ENCODE measurements around the gene MICALL1. TPM values are rescaled to one million over a fixed set of nuclear protein-coding genes. Genes with fewer than 3 reads are reported as not detected.

The MICALL1 gene
- total RNA-seq, 1 donor from 2014 or later: 48.2 TPM

DNA sequence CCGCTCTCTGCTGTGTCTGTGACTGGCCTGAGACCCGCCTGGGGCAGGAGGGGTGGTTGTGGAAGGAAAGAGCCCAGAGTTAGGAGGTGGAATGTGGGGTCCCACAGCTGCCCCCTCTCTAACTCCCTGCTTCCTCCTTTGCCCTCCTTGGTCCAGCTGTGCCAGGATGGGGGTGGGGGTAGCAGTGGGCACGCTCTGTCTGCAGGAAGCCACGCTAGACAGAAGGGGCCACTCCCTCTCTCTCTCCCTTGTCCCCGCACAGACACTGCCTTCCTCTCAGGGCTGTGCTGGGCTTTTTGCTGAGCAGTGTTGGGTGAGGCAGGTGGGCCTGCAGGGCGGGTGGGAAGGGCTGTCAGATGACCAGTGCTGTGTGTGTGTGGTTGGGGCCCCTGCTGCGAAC, 80.3 kb downstream of the MICALL1 start:
- no peak for DNase-seq (ENCODE audit: low spot score in 2 of 2, unreplicated experiment in 2 of 2)
- H3K27me3 Mint-ChIP-seq (ENCODE audit: low read depth): peaks cover 38% of the 10 kb centered on the region
- peaks cover 3% of the 10 kb centered on the region for H3K4me1 Mint-ChIP-seq
- no peaks in the 10 kb centered on the region for H3K9me3 Mint-ChIP-seq
- H3K36me3 Mint-ChIP-seq: peaks cover 8% of the 10 kb centered on the region
- H3K27ac Mint-ChIP-seq: no peak overlapping the region
- H3K4me3 Mint-ChIP-seq: no peak overlapping the region
- TF ChIP-seq, protein P1, sequence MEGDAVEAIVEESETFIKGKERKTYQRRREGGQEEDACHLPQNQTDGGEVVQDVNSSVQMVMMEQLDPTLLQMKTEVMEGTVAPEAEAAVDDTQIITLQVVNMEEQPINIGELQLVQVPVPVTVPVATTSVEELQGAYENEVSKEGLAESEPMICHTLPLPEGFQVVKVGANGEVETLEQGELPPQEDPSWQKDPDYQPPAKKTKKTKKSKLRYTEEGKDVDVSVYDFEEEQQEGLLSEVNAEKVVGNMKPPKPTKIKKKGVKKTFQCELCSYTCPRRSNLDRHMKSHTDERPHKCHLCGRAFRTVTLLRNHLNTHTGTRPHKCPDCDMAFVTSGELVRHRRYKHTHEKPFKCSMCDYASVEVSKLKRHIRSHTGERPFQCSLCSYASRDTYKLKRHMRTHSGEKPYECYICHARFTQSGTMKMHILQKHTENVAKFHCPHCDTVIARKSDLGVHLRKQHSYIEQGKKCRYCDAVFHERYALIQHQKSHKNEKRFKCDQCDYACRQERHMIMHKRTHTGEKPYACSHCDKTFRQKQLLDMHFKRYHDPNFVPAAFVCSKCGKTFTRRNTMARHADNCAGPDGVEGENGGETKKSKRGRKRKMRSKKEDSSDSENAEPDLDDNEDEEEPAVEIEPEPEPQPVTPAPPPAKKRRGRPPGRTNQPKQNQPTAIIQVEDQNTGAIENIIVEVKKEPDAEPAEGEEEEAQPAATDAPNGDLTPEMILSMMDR (IDR thresholded peaks at IDR 0.05; ENCODE audit: unreplicated experiment): no peak

DNA sequence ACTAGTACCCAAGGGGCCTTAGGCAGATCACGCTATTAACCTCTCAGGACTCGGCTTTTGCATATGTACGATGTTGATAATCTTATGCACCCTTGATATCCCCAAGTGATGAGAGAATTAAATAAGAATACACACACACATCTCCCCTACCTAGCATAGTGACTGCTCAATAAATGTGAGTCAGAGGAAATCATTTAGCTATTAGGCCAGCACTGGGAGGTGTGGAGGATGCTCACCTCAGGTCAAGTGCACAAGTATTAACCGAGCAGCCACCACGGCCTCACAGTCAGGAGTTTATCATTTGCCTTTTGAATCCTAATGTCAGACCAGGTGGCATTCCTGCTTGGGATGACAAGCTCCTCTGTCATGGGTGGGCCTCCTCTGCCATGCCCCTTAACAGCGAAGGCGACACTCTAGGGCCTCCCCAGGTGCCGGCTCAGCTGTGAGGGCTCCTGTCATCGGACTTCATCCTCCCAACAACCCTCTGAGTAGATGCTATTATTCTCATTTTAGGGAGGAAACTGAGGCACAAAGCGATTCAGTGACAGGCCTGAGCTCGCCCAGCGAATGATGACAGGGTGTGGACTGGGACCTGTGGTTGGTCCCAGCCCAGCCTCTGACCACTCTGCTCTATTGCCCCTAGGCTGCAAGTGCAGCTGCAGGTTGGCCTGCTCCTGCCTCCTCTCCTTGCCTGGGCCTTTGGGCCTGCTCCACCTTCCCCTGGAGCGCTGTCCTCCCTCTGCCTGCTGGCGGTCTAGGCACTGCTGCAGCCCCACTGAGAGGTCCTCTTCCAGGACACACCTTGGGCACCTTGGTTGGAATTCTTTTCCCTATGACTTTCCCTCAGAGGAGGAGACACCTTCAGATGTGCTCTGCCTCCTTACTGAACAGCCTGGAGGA, 83.3 kb downstream of the MICALL1 start:
- no peak for DNase-seq (ENCODE audit: low spot score in 2 of 2, unreplicated experiment in 2 of 2)
- TF ChIP-seq, protein P1 (IDR thresholded peaks at IDR 0.05; ENCODE audit: unreplicated experiment): no peak
- Mint-ChIP-seq H3K27ac (no peak overlapping the region), H3K9me3 (no peaks in the 10 kb centered on the region), H3K4me1 (no peaks in the 10 kb centered on the region), H3K27me3 (ENCODE audit: low read depth) (peaks cover 11% of the 10 kb centered on the region), H3K36me3 (no peaks in the 10 kb centered on the region), H3K4me3 (no peak overlapping the region)

DNA sequence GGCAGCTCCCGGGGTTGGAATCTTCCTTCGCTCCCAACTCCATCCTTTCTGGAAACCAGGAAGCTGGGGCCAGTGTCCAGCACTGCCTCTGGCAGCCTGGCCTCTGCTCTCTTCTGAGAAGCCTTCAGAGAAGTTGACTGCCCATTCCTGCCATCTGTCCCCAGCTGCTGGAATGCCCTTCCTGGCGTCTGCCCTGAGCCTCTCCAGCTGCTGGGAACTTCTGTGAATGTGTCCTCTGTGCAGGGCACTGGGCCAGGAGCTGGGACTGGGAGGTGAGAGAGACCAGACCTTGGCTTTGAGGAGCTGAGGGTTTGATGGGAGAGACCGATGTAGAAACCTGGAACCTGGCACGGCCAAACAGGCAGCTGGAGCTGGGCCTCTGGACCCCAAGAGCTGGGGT, 84.2 kb downstream of the MICALL1 start:
- no peak for DNase-seq (ENCODE audit: low spot score in 2 of 2, unreplicated experiment in 2 of 2)
- TF ChIP-seq, protein P1 (IDR thresholded peaks at IDR 0.05; ENCODE audit: unreplicated experiment): no peak
- no peak overlapping the region for H3K4me3 Mint-ChIP-seq
- H3K4me1 Mint-ChIP-seq: no peaks in the 10 kb centered on the region
- peaks cover 3% of the 10 kb centered on the region for H3K27me3 Mint-ChIP-seq (ENCODE audit: low read depth)
- no peak overlapping the region for H3K27ac Mint-ChIP-seq
- H3K9me3 Mint-ChIP-seq: no peaks in the 10 kb centered on the region
- H3K36me3 Mint-ChIP-seq: no peaks in the 10 kb centered on the region

DNA sequence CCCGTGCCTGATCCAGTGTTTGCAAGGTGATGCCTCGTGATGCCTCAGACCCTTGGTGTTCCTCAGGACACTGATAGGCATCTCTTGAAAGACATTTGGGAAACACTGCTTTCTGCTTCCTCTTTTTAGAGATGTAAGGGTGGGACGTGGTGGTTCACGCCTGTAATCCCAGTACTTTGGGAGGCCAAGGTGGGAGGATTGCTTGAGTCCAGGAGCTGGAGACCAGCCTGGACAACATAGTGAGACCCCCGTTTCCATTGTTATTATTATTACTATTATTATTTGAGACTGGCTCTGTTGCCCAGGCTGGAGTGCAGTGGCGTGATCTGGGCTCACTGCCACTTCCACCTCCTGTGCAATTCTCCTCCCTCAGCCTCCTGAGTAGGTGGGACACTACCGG, 84.8 kb downstream of the MICALL1 start:
- no peaks in the 10 kb centered on the region for H3K9me3 Mint-ChIP-seq
- no peaks in the 10 kb centered on the region for H3K27me3 Mint-ChIP-seq (ENCODE audit: low read depth)
- no peak overlapping the region for H3K4me3 Mint-ChIP-seq
- no peak for DNase-seq (ENCODE audit: low spot score in 2 of 2, unreplicated experiment in 2 of 2)
- H3K36me3 Mint-ChIP-seq: no peaks in the 10 kb centered on the region
- H3K4me1 Mint-ChIP-seq: no peaks in the 10 kb centered on the region
- no peak overlapping the region for H3K27ac Mint-ChIP-seq
- TF ChIP-seq, protein P1 (IDR thresholded peaks at IDR 0.05; ENCODE audit: unreplicated experiment): no peak

DNA sequence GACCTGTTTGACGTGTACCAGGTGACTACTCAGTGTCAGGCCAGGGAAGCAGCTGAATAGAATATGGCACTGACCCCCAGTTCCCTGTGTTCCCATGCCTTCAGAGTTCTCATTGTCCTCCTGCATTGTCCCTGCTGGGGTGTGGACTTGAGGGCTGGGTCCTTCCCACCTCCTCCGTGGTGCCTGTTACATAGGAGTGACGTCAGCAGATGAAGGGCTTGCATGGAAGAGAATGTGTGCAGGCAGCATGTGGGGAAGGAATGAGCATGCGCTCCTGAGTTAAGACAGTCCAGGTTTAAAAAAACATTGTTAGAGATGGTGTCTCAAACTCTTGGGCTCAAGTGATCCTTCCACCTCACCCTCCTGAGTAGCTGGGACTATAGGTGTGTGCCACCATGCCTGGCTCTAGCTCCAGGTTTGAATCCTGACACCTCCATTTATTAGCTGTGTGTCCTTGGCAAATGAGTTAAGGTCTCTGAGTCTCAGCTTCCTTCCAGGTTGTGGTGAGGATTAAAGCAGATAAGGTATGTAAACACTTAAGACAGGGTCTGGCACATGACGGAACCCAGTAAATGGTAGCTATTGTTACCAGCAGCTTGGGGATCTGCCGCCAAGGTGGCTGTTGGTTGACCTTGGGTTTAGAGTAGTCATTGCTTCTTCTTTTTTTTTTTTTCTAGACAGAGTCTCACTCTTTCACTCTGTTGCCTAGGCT, 85.8 kb downstream of the MICALL1 start:
- H3K27ac Mint-ChIP-seq: no peak overlapping the region
- H3K27me3 Mint-ChIP-seq (ENCODE audit: low read depth): no peaks in the 10 kb centered on the region
- DNase-seq (ENCODE audit: low spot score in 2 of 2, unreplicated experiment in 2 of 2): no peak
- H3K4me1 Mint-ChIP-seq: no peaks in the 10 kb centered on the region
- no peaks in the 10 kb centered on the region for H3K36me3 Mint-ChIP-seq
- TF ChIP-seq, protein P1 (IDR thresholded peaks at IDR 0.05; ENCODE audit: unreplicated experiment): no peak
- H3K9me3 Mint-ChIP-seq: no peaks in the 10 kb centered on the region
- no peak overlapping the region for H3K4me3 Mint-ChIP-seq

Small RNA genes lying within 50 kb of the gene (microRNA-seq; reads per million reads assigned to microRNA genes)
- gene MIR4534 (not detected), gene MIR6820 (2.3 reads per million)

Other genes with a start within 250 kb of the MICALL1 start
- gene PDXP, start 247.6 kb upstream of the MICALL1 start, total RNA-seq: 15.6 to 16.5 TPM (median 16.1 TPM) in 3 replicates
- 238 to 262 TPM (median 242 TPM) in 3 replicates for gene LGALS1, start 230.7 kb upstream of the MICALL1 start, total RNA-seq
- gene NOL12, start 220.0 kb upstream of the MICALL1 start, total RNA-seq: 23.9 to 25.2 TPM (median 24.8 TPM) in 3 replicates
- gene TRIOBP, start 209.2 kb upstream of the MICALL1 start, total RNA-seq: 69.2 to 76.1 TPM (median 71.4 TPM) in 3 replicates
- gene GCAT, start 98.4 kb upstream of the MICALL1 start, total RNA-seq: 9.8 to 13.2 TPM (median 12.5 TPM) in 3 replicates
- gene GALR3, start 82.9 kb upstream of the MICALL1 start, total RNA-seq: 0.22 to 0.31 TPM in 2 of 3 replicates, not detected in the other
- 16.1 to 18.4 TPM (median 17.1 TPM) in 3 replicates for gene ANKRD54, start 62.0 kb upstream of the MICALL1 start, total RNA-seq
- gene EIF3L, start 56.9 kb upstream of the MICALL1 start, total RNA-seq: 633 to 642 TPM (median 639 TPM) in 3 replicates
- gene C22orf23, start 47.3 kb downstream of the MICALL1 start, total RNA-seq: 0.31 to 0.40 TPM in 2 of 3 replicates, not detected in the other
- gene POLR2F, start 47.4 kb downstream of the MICALL1 start, total RNA-seq: 63.8 to 70.0 TPM (median 66.3 TPM) in 3 replicates
- gene SOX10, start 78.3 kb downstream of the MICALL1 start, total RNA-seq: 0.07 to 0.33 TPM (median 0.09 TPM) in 3 replicates
- gene PICK1, start 151.1 kb downstream of the MICALL1 start, total RNA-seq: 69.3 to 75.6 TPM (median 74.3 TPM) in 3 replicates
- 0.14 to 0.60 TPM (median 0.18 TPM) in 3 replicates for gene SLC16A8, start 177.9 kb downstream of the MICALL1 start, total RNA-seq
- 1.6 to 1.9 TPM (median 1.7 TPM) in 3 replicates for gene BAIAP2L2, start 204.4 kb downstream of the MICALL1 start, total RNA-seq